Smooth muscle cell (in vitro differentiated cells): Measurements from ENCODE around the gene LMCD1. TPM values are rescaled to one million over a fixed set of nuclear protein-coding genes. Genes with fewer than 3 reads are reported as not detected.

ENCODE experiments used
- DNase-seq: peaks from one replicate; lab custom pipeline; 2025; ENCODE audit not compliant: unreplicated experiment; lab: John Stamatoyannopoulos, UW
- H2AFZ ChIP-seq: fragments of 200-600 bp; sonication (generic); 2 replicates; pipeline ENCODE4 v1.6.0; 2016; ENCODE audit warnings: antibody characterized with exemption, low read depth, mild to moderate bottlenecking
- H3F3A ChIP-seq: fragments of 200-600 bp; sonication (generic); 2 replicates; pipeline ENCODE4 v1.6.0; 2017; ENCODE audit warnings: antibody characterized with exemption, low read depth
- H3K27ac ChIP-seq: fragments of 200-600 bp; sonication (generic); 2 replicates; pipeline ENCODE4 v1.5.1; 2016; ENCODE audit warnings: low read depth, mild to moderate bottlenecking
- H3K27me3 ChIP-seq: fragments of 200-600 bp; sonication (generic); 2 replicates; pipeline ENCODE4 v1.6.1; 2016; ENCODE audit warnings: low read depth, mild to moderate bottlenecking
- H3K36me3 ChIP-seq: fragments of 200-600 bp; sonication (generic); 2 replicates; pipeline ENCODE4 v1.5.1; 2016; ENCODE audit warnings: low read depth
- H3K4me1 ChIP-seq: fragments of 200-600 bp; sonication (generic); 2 replicates; pipeline ENCODE4 v1.5.1; 2016; ENCODE audit warnings: low read depth
- H3K4me2 ChIP-seq: fragments of 200-600 bp; sonication (generic); 2 replicates; pipeline ENCODE4 v1.6.0; 2016; ENCODE audit warnings: mild to moderate bottlenecking
- H3K4me3 ChIP-seq: fragments of 200-600 bp; sonication (generic); 2 replicates; pipeline ENCODE4 v1.5.1; 2016; ENCODE audit warnings: mild to moderate bottlenecking
- H3K79me2 ChIP-seq: fragments of 200-600 bp; sonication (generic); 2 replicates; pipeline ENCODE4 v1.6.0; 2016; ENCODE audit warnings: low read depth, mild to moderate bottlenecking
- H3K9ac ChIP-seq: fragments of 200-600 bp; sonication (generic); 2 replicates; pipeline ENCODE4 v1.6.0; 2016; ENCODE audit warnings: low read depth
- H3K9me3 ChIP-seq: fragments of 200-600 bp; sonication (generic); replicated peaks from 2 replicates; pipeline ENCODE4 v1.5.1; 2016; ENCODE audit warnings: low read depth
- H4K20me1 ChIP-seq: fragments of 200-600 bp; sonication (generic); 2 replicates; pipeline ENCODE4 v1.6.0; 2016; ENCODE audit warnings: low read depth
- CTCF ChIP-seq: fragments of 200-600 bp; sonication (generic); IDR thresholded peaks from 2 replicates; pipeline ENCODE4 v1.5.1; 2017; ENCODE audit warnings: borderline replicate concordance, mild to moderate bottlenecking, antibody characterized with exemption; ENCODE audit not compliant: insufficient read depth, poor library complexity, severe bottlenecking
- WGBS: methylation state at CpG from one replicate; pipeline ENCODE4 v1.1.7; 2016; ENCODE audit warnings: low lambda C conversion rate; 5-methylcytosine and 5-hydroxymethylcytosine counted together
- polyA plus RNA-seq: library from polyadenylated mRNA; unstranded; fragments of >200 nt; fragmentation: Nextera tagmentation; extraction: Ambion mirVana; gene quantifications from 2 replicates; pipeline ENCODE4 v1.2.1, GENCODE V29; 2016
- total RNA-seq: library from RNA; depleted of rRNA; stranded (reverse); fragments of >200 nt; gene quantifications from 2 replicates; pipeline ENCODE4 v1.2.3, GENCODE V29; 2014

The LMCD1 gene
- total and polyA plus RNA-seq, 2 experiments from 2014 or later: 187 to 524 TPM

- H3K4me3 ChIP-seq: no peak overlapping the region
- no peak overlapping the region for H2AFZ ChIP-seq
- DNase-seq: no peak
- H3K27ac ChIP-seq: no peak overlapping the region
- H4K20me1 ChIP-seq: no peaks in the 10 kb centered on the region
- no peak for TF ChIP-seq CTCF
- no peak overlapping the region for H3K9ac ChIP-seq
- 93% methylated on average over 2 of the region's 2 CpGs for WGBS
- no peaks in the 10 kb centered on the region for H3K79me2 ChIP-seq
- H3K4me2 ChIP-seq: no peak overlapping the region
- peaks cover 2% of the 10 kb centered on the region for H3K4me1 ChIP-seq
- H3K36me3 ChIP-seq: no peaks in the 10 kb centered on the region
- H3K27me3 ChIP-seq: no peaks in the 10 kb centered on the region
- no peaks in the 10 kb centered on the region for H3K9me3 ChIP-seq
- H3F3A ChIP-seq: peaks cover 7% of the 10 kb centered on the region
Observed at GRCh38 chr3:8584661-8585060, 83.0 kb downstream of the LMCD1 start.

GRCh38 chr3:8589880-8590556, 88.4 kb downstream of the LMCD1 start:
- Histone ChIP-seq H3K4me3 (no peak overlapping the region), H3K4me1 (peaks cover 6% of the 10 kb centered on the region), H3K27me3 (no peaks in the 10 kb centered on the region), H3K9ac (no peak overlapping the region), H3K79me2 (no peaks in the 10 kb centered on the region), H3F3A (peaks cover 10% of the 10 kb centered on the region), H3K27ac (peak overlapping the region; percentile 42), H4K20me1 (no peaks in the 10 kb centered on the region), H3K4me2 (peak overlapping the region; percentile 9), H3K36me3 (no peaks in the 10 kb centered on the region), H2AFZ (no peak overlapping the region), H3K9me3 (no peaks in the 10 kb centered on the region)
- WGBS: 46% methylated on average over 6 of the region's 6 CpGs
- no peak for DNase-seq
- no peak for TF ChIP-seq CTCF

GRCh38 chr3:8593021-8593827, 91.6 kb downstream of the LMCD1 start:
- no peaks in the 10 kb centered on the region for H3K79me2 ChIP-seq
- no peak overlapping the region for H3K4me3 ChIP-seq
- no peak overlapping the region for H2AFZ ChIP-seq
- H3K36me3 ChIP-seq: no peaks in the 10 kb centered on the region
- 81% methylated on average over 9 of the region's 9 CpGs for WGBS
- no peaks in the 10 kb centered on the region for H4K20me1 ChIP-seq
- H3F3A ChIP-seq: peaks cover 10% of the 10 kb centered on the region
- peaks cover 9% of the 10 kb centered on the region for H3K4me1 ChIP-seq
- no peaks in the 10 kb centered on the region for H3K9me3 ChIP-seq
- DNase-seq: no peak
- no peak overlapping the region for H3K9ac ChIP-seq
- H3K27ac ChIP-seq: no peak overlapping the region
- TF ChIP-seq CTCF: no peak
- peak overlapping the region; percentile 45 for H3K4me2 ChIP-seq
- no peaks in the 10 kb centered on the region for H3K27me3 ChIP-seq
